T47D (cell line): Measurements from ENCODE around the gene SCFD2.
"Not testable (repeated sequence)": the region's sequence is repeated elsewhere in the genome, so short reads cannot be mapped to it uniquely, and the experiment has no call there.

ENCODE experiments used
- DNase-seq, 2 experiments: peaks; one replicate each; pipeline versions ENCODE4 v3.0.0 to v3.0.0-alpha.2; 2011 to 2012; ENCODE audit warnings: low read depth in 1 of 2, low spot score in 1 of 2
- JUND ChIP-seq: IDR thresholded peaks from 2 replicates; pipeline ENCODE4 v1.6.1; 2012; ENCODE audit warnings: low read depth
- in situ Hi-C: cut with HindIII; loops from 2 replicates; pipeline ENCODE4 v1.10.0; 2016; ENCODE audit warnings: low sequenced_read_pairs, low pct_unique_long_range_greater_than_20kb

SCFD2 gene

DNA sequence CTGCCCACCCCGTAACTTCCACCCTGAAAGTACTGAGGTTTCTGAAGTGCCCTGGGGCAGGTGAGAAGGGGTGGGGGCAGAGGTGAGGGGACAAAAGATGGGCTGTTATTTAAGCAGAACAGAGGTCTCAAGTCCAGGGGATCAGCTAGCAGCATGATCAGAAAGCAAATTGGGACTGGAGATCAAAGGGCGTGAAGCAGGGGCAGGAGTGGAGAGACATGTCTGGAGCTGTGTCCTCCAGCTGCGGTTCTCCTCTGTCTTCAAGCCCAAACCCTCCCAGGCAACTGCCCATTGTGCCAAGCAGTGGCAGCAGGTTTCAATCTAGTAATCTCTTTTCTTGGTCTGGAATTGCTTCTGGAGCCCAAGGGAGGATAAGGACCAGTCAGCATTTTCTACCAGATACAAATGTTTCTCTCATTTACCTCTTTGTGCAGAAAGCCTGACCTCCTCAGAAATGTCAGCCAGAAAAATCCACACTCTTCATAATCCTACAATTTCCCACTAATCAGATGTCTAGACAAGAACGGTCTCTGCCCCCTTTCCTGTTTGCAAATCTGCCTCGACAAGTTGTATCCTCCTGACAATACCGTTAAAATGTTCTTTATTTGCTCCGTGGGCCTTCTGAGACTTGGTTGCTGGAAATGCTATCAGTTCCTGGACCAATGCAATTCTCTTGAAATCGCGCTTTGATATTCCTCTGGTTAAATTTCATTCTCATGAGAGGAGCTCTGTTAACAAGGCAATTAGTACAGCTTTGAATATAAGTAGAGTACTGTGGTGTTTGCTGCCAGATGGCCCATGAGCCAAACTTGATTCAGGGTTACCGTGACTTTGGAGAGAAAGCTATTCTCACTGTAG lies 526.9 kb downstream of the SCFD2 start:
- in situ Hi-C loops = no loop called here
- DNase-seq = no peak
- TF ChIP-seq JUND = no peak

DNA sequence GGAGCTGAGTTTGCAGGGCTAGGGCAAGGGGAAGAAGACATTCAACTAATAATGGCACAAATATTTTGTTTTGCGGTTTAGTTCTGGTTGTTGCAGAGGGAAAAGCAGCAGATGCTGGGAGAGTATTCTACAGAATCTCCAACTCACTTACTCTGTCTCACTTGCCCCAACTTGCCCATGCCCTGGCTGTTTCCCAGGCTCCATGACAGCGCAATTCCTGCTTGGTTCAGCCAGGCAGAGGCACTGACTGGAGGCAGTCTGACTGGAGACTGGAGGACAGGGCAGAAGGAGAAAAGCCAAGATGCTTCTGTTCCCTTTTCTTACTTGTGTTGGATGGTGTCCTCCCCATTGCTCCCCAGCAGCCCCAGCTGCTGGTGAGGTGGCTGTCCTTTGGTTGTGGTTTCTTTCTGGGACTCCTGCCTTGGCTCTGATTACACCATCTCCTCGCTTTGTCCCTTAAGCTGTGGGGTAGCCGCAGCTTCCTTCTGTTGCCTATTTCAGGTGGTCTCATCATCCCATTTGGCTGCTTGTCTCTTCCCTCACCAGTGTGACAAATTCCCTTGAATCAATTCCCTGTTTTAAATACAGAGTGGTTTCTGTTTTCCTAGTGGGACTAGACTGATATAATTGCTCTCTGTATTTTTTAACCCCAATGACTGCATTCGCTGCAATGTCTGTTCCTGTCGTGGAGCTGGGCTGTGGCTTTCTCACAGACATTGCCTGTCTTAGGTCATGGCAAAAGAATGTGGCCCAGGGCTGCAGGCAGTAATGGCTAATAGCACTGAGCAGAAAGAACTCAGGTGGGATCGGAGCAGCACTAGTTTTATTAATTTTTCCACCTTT lies 527.9 kb downstream of the SCFD2 start:
- in situ Hi-C loops = no loop called here
- peak in 1 of 2 experiments; percentile 74 for DNase-seq
- TF ChIP-seq JUND = peak; percentile 27; the same call in 1 of the 2 replicates

DNA sequence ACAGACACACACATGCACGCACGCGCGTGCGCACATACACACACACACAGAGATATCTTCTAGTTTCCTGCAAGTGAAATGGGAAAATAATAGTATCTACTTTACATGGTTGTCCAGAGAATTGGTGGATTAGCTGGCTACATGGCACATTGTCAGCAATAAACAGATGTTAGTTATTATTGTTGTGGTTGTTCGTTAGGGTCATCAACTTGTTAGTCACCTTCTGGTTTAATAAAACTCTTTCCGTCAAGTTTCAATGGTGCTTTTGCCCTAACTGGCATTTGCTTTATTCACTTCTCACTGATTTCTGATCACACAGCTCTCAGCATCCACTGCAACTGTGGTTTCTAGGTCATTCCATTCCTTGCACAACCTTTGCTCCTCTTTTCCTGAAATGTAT lies 529.2 kb downstream of the SCFD2 start:
- in situ Hi-C loops = no loop called here
- DNase-seq = no peak
- no peak for TF ChIP-seq JUND

DNA sequence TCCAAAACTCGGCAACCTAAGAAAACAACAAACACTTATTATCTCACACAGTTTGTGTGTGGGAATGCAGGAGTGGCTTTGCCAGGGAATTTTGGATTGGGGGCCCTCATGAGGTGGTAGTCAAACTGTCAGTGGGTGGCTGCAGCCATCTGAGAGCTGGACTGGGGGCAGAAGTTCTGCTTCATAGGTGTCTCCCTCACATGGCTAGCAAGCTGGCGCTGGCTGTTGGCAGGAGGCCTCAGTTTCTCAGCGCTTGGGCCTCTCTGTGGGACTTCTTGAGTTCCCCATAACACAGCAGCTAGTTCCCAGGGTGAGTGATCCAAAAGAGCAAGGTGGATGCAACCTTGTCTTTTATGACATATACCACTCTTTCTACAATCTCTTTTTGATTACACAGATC lies 529.7 kb downstream of the SCFD2 start:
- no peak for DNase-seq
- in situ Hi-C loops = no loop called here
- TF ChIP-seq JUND = no peak

DNA sequence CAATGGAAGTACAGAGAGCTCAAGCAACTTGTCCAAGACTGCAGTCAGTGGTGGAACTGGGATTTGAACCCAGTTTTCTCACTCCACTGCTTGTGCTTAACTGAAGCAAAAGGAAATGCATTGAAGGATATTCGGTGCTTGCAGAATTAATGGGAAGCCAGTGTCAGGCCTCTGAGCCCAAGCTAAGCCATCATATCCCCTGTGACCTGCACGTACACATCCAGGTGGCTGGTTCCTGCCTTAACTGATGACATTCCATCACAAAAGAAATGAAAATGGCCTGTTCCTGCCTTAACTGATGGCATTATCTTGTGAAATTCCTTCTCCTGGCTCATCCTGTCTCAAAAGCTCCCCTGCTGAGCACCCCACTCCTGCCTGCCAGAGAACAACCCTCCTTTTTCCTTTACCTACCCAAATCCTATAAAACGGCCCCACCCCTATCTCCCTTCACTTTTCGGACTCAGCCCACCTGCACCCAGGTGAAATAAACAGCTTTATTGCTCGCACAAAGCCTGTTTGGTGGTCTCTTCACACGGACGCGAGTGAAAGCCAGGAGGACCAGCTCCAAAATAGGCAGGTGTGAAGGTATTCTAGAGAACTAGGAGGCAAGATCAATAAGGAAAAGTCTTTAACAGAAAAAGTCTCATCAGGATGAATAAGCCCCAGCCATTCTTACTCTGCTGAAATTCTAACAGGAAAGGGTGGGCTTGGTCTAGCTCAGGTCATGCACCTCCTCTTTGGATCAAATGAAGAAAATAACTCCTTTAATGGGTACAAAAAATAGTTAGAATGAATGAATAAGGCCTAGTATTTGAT lies 531.0 kb downstream of the SCFD2 start:
- DNase-seq, in situ Hi-C loops: not testable (repeated sequence)

DNA sequence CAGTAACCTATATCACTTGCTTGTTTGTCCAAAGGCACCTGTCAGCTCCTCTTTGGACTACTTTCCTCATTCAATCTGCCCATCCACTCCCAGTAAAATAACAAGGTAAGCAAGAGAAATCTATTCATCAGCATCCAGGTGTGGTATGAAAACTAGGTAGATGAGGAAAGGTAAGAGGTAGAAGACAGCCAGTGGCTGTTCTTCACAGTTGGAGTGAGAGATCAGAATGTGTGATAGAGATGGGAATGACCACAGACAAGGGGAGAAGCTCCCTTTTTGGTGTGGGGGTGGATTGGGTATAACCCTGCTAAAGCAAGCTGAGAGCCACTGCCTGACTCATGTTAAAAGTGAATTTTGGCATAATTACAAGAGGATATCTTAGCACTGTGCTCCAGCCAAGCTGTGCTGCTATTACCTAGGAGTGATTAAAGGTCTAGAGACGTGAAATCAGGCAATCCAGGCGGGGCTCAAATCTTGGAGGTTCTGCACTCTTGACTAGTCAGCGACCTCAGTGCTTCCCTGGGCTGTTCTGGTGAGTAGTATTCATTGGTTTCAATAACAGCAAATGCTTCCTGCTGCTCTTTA lies 531.8 kb downstream of the SCFD2 start:
- DNase-seq = peak in 1 of 2 experiments; percentile 68
- in situ Hi-C loops = no loop called here
- no peak; the same call in 1 of the 2 replicates for TF ChIP-seq JUND

DNA sequence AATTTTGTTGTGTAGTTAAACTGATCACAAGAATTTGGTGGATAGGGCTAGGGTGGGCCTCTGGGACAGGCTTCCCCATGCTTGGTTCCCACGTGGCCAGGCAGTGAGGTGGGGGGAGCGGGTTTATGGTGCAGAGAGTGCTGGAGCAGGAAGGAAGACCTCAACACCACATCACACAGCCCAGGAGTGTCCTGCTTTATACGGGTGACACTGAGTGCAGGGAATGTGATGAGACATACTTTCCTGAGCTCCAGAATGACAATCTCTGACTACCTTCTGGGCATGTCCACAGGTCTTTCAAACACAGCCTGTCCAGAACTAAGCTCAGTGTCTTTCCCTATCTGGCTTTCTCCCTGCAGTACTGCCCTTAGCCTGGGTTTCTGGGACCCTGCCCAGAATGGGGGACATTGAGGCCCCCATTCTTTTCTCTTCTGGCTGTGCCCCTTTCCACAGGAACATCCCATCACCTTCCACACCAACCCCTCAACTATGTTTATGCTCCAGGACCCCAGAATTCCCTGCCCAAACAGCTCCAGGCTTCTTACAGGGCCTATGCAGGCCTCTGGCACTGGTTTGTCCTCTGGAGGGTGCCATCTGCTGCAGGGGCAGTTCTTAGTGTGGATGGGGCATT lies 540.3 kb downstream of the SCFD2 start:
- in situ Hi-C loops = no loop called here
- no peak for DNase-seq
- no peak for TF ChIP-seq JUND

DNA sequence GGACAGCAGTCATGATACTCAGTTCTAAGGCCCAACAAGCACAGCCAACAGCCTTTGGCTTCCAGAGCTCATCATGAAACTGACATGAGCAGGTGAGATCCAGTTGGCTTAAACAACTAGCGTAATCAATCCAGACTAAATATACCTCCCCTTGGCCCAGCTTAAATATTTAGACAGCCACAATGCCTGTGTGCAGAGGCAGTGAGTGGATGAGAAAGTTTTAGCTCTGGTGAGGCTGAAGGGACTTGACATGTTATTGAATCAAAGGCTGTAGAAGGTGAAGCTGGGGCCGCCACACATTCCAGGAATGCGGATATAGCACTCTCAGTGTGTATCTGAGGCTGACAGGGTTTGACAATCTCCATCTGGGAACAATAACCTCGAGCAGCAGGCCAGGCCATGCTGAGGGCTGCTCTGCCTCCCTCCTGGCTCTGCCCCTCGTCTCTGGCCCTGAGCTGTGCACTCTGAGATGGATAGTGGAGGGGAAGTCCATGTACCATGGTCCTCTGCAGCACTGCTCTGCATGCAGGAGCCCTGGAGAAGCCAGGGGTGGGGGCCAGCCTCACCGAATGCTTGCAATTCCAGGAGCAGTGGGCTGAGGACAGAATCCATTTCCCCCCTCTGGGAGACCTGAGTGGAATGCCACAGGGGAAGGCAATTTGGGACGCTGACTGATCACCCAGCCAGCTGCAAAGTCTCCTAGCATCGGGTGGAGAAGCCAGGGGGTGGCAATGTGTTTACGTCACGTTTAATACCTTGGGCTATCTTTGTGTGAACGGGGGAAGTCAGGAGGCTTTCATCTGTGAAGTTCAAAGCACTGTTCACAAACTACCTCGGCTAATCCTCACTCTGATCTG lies 541.0 kb downstream of the SCFD2 start:
- in situ Hi-C loops = no loop called here
- no peak for TF ChIP-seq JUND
- peak in 1 of 2 experiments; percentile 54 for DNase-seq

DNA sequence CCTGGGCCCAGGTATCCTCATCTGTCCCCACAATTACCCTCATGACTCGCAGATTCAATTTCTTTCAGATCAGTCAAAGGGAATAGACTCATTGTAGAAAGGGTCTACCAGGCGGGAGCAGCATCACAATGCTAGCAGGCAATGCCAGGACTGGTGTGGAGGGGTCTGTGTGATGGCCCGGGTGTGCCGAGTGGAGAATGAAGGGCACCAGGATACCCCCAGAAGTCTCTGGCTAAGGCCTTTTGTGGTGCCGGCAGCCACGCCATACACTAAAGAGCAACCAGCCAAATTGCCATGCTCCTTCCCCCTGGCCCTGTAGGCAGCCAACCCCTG lies 541.6 kb downstream of the SCFD2 start:
- in situ Hi-C loops = no loop called here
- DNase-seq = no peak
- TF ChIP-seq JUND = no peak

DNA sequence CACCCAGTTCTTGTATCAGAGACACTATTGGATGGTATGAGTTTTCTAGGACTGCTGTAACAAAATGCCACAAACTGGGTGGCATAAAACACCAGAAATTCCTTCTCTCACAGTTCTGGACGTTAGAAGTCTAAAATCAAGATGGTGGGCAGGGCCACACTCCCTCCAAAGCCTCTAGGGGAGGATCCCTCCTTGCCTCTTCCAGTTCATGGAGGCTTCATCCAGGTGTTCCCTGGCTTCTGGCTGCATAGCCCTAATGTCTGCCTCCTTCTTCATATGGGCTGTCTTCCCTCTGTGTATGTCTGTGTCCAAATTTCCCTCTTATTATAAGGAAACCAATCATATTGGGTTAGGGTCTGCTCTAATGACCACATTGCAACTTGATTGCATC lies 542.2 kb downstream of the SCFD2 start:
- no peak for TF ChIP-seq JUND
- in situ Hi-C loops = no loop called here
- no peak for DNase-seq
